Adipose tissue (tissue), 3 donors: ENCODE results near the gene RSU1. TPM values are rescaled to one million over a fixed set of nuclear protein-coding genes. Genes with fewer than 3 reads are reported as not detected.
A peak's percentile ranks its signal among the peaks of the same experiment; 100 is the strongest.

Experiments
- H3K27ac ChIP-seq: one replicate; pipeline ENCODE4 v1.5.1; 2013; ENCODE audit warnings: low read depth, low read length
- WGBS, 3 donors: extraction: QIAGEN DNeasy Blood & Tissue Kit; methylation state at CpG; one replicate each; pipeline ENCODE4 v1.1.7; 2013; 5-methylcytosine and 5-hydroxymethylcytosine counted together
- polyA plus RNA-seq, 3 donors: library from polyadenylated mRNA; stranded (reverse); fragments of 200-250 nt; gene quantifications; one replicate each; pipeline ENCODE4 v1.2.3, GENCODE V29; 2013
- donor health status: healthy with polysubstance abuse.
- donor health status: Bipolar disorder and iron deficiency.
- donor health status: healthy.

Gene RSU1
- polyA plus RNA-seq: 10 to 100 TPM; 28.2 to 90.4 (median 73.8) TPM

GRCh38 chr10:16817125-16818019 lies at the start of gene RSU1:
Gene RSU1, minus strand, starts transcription at chr10:16817424. Its CDS starts 343 bp downstream, at chr10:16817081.
- H3K27ac ChIP-seq: peak within 1 kb of the TSS; percentile 89
- 0 to 1% (median 1%) methylated on average over 62 to 65 of the region's 65 CpGs for WGBS, 3 donors

- no peak overlapping the region for H3K27ac ChIP-seq
- WGBS, 3 donors: 84 to 92% (median 90%) methylated on average over 7 of the region's 7 CpGs
Measured at GRCh38 chr10:16866541-16867275, 49.5 kb upstream of the RSU1 start.

- 53 to 78% (median 60%) methylated on average over 7 of the region's 7 CpGs for WGBS, 3 donors
Measured at GRCh38 chr10:16865766-16866165, 48.5 kb upstream of the RSU1 start.

GRCh38 chr10:16863766-16864165 lies 46.5 kb upstream of the RSU1 start:
- 75 to 77% (median 76%) methylated on average over 2 of the region's 2 CpGs for WGBS, 3 donors
- no peak overlapping the region for H3K27ac ChIP-seq

More at GRCh38 chr10:16865766-16866165, 48.5 kb upstream of the RSU1 start:
- H3K27ac ChIP-seq: no peak overlapping the region

- H3K27ac ChIP-seq: no peak overlapping the region
- WGBS, 3 donors: 69 to 83% (median 76%) methylated on average over 4 of the region's 4 CpGs
Measured at GRCh38 chr10:16857419-16857818, 40.2 kb upstream of the RSU1 start.

GRCh38 chr10:16856567-16856966 lies 39.3 kb upstream of the RSU1 start:
- H3K27ac ChIP-seq: no peak overlapping the region
- 50 to 56% (median 52%) methylated on average over 4 of the region's 4 CpGs for WGBS, 3 donors

GRCh38 chr10:16856092-16856491 lies 38.9 kb upstream of the RSU1 start:
- 71 to 82% (median 82%) methylated on average over 5 of the region's 5 CpGs for WGBS, 3 donors
- H3K27ac ChIP-seq: no peak overlapping the region

GRCh38 chr10:16854623-16855022 lies 37.4 kb upstream of the RSU1 start:
- H3K27ac ChIP-seq: no peak overlapping the region

- WGBS, 3 donors: 87 to 92% (median 89%) methylated on average over 4 of the region's 4 CpGs
- no peak overlapping the region for H3K27ac ChIP-seq
Measured at GRCh38 chr10:16853809-16854208, 36.6 kb upstream of the RSU1 start.

GRCh38 chr10:16853201-16853600 lies 36.0 kb upstream of the RSU1 start:
- WGBS, 3 donors: 51 to 58% (median 55%) methylated on average over 4 of the region's 4 CpGs
- H3K27ac ChIP-seq: no peak overlapping the region

GRCh38 chr10:16852624-16853023 lies 35.4 kb upstream of the RSU1 start:
- WGBS, 3 donors: 27 to 77% (median 73%) methylated on average over 2 of the region's 2 CpGs
- no peak overlapping the region for H3K27ac ChIP-seq

- H3K27ac ChIP-seq: no peak overlapping the region
- WGBS, 3 donors: 81 to 88% (median 83%) methylated on average over 10 of the region's 10 CpGs
Measured at GRCh38 chr10:16848562-16849154, 31.4 kb upstream of the RSU1 start.

- H3K27ac ChIP-seq: no peak overlapping the region
- WGBS, 3 donors: 62 to 71% (median 67%) methylated on average over 6 of the region's 6 CpGs
Measured at GRCh38 chr10:16847644-16848043, 30.4 kb upstream of the RSU1 start.

- no peak overlapping the region for H3K27ac ChIP-seq
Measured at GRCh38 chr10:16845248-16845647, 28.0 kb upstream of the RSU1 start.

GRCh38 chr10:16843252-16843870 lies 26.1 kb upstream of the RSU1 start:
- WGBS, 3 donors: 0 to 2% (median 2%) methylated on average over 1 of the region's 1 CpG
- no peak overlapping the region for H3K27ac ChIP-seq

- no peak overlapping the region for H3K27ac ChIP-seq
- WGBS, 3 donors: 54 to 72% (median 71%) methylated on average over 8 of the region's 8 CpGs
Measured at GRCh38 chr10:16835228-16835627, 18.0 kb upstream of the RSU1 start.

- 35 to 44% (median 42%) methylated on average over 11 of the region's 11 CpGs for WGBS, 3 donors
Measured at GRCh38 chr10:16832351-16833080, 15.3 kb upstream of the RSU1 start.

GRCh38 chr10:16828701-16829175 lies 11.5 kb upstream of the RSU1 start:
- WGBS, 3 donors: 34 to 52% (median 48%) methylated on average over 9 of the region's 9 CpGs
- H3K27ac ChIP-seq: no peak overlapping the region

More at GRCh38 chr10:16832351-16833080, 15.3 kb upstream of the RSU1 start:
- no peak overlapping the region for H3K27ac ChIP-seq
